D721Med (cell line): ENCODE data around the gene TMEM174.

Experiments used
- DNase-seq: peaks from one replicate; pipeline ENCODE4 v3.0.0; 2011; ENCODE audit warnings: low spot score; ENCODE audit not compliant: insufficient read length
- FAIRE-seq: peaks from 2 replicates; lab custom pipeline; 2011; peaks lifted over from hg19 to GRCh38; lab: Jason Lieb, UNC
- TF ChIP-seq, protein P1 (sequence below): IDR thresholded peaks from 2 replicates; pipeline ENCODE4 v1.5.1; 2012; ENCODE audit warnings: mild to moderate bottlenecking, control low read depth; ENCODE audit not compliant: insufficient read depth; ENCODE audit errors: missing control alignments

TMEM174 gene

DNA sequence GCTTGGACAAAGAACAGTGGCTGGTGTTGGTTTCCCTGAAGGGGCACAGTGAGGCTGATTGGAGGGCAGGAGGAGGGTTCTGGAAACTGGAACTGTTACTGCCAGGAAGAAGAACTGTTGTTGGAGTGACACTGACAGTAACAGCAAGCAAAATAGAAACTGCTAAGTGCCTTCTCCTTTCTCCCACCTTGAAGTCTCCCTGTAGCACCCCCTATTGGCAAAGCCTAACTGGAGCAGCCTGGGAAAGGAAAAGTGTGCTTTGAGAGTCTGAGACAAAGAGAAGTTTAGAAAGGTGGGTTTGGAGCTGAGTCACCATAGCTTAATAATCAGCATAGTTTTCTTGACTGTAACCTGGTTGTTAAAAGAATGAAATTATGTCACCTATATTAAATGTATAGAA, 2.5 kb upstream of the TMEM174 start:
- TF ChIP-seq, protein P1, sequence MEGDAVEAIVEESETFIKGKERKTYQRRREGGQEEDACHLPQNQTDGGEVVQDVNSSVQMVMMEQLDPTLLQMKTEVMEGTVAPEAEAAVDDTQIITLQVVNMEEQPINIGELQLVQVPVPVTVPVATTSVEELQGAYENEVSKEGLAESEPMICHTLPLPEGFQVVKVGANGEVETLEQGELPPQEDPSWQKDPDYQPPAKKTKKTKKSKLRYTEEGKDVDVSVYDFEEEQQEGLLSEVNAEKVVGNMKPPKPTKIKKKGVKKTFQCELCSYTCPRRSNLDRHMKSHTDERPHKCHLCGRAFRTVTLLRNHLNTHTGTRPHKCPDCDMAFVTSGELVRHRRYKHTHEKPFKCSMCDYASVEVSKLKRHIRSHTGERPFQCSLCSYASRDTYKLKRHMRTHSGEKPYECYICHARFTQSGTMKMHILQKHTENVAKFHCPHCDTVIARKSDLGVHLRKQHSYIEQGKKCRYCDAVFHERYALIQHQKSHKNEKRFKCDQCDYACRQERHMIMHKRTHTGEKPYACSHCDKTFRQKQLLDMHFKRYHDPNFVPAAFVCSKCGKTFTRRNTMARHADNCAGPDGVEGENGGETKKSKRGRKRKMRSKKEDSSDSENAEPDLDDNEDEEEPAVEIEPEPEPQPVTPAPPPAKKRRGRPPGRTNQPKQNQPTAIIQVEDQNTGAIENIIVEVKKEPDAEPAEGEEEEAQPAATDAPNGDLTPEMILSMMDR, result peak; percentile 43
- FAIRE-seq (no peak), DNase-seq (no peak)

DNA sequence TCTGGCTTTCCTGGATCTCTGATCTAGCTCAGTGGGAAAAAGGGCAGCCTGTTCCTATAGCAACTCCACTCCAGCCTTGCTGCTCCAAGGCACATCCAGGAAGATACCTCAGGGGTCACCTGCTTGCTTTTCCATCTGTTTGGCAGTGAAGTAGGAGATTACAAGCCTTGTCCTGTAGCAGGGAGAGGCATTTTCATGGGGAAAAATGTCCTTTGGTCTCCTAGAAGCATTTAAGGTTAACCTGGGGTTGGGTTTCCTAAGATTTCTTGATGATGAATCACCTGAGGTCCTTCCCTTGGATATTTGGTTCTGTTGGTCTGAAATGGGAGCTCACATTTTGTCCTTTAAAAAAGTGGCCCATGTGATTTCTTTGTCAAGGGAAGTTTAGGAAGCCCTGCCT, 1.5 kb upstream of the TMEM174 start:
- TF ChIP-seq, protein P1, result no peak
- no peak for FAIRE-seq

DNA sequence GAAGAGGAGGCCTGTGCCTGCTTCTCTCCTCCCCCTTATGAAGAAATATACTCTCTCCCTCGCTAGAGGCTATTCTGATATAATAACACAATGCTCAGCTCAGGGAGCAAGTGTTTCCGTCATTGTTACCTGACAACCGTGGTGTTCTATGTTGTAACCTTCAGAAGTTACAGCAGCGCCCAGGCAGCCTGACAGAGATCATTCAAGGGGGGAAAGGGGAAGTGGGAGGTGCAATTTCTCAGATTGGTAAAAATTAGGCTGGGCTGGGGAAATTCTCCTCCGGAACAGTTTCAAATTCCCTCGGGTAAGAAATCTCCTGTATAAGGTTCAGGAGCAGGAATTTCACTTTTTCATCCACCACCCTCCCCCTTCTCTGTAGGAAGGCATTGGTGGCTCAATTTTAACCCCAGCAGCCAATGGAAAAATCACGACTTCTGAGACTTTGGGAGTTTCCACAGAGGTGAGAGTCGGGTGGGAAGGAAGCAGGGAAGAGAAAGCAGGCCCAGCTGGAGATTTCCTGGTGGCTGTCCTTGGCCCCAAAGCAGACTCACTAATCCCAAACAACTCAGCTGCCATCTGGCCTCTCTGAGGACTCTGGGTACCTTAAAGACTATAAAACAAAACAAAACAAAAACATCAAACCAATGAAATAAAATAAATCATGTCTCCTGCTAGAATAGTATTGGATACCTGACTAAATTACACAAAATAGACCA, 1.3 kb downstream of the TMEM174 start:
- DNase-seq (no peak), FAIRE-seq (peak; percentile 32)
- TF ChIP-seq, protein P1, result no peak

More for the DNA sequence above, 1.5 kb upstream of the TMEM174 start:
- DNase-seq, result no peak

DNA sequence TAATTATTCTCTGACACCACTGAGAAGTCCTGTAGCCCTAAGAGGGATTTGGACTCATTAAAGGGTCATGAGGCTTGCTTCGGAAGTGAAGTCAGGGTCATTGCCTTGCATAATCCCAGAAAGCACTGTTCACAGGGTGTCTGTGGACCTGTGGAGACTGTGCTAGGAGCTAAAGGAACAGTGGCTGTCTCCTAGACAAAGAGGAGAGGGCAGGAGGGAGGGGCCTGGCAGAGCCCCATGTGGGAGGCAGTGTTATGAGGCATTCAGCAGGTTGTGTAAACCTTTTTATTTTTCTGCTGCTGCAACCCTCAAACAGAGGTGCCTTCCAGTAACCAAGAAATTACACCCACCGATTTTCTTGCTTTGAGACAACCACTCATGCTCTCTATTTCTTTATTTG, 3.3 kb downstream of the TMEM174 start:
- TF ChIP-seq, protein P1, result no peak
- FAIRE-seq (no peak), DNase-seq (no peak)

DNA sequence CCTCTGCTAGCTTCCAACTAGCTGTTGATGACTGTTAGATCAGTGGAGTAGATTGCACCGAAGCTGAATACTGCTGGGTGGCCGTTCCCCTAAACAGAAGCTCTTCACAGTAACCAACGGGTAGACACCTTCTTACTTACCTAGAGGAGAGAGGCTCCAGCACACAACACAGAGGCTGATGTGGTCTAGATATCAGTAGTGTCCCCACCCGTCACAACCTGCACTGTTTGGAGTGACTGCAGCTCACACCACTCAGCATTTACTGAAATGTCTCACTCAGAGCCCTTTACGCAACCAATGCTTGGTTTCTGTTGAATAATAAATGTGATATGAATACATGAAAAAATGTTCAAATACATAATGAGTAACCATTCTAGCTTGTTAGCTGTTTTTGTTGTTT, 5.3 kb downstream of the TMEM174 start:
- TF ChIP-seq, protein P1, result no peak
- DNase-seq (no peak), FAIRE-seq (no peak)

DNA sequence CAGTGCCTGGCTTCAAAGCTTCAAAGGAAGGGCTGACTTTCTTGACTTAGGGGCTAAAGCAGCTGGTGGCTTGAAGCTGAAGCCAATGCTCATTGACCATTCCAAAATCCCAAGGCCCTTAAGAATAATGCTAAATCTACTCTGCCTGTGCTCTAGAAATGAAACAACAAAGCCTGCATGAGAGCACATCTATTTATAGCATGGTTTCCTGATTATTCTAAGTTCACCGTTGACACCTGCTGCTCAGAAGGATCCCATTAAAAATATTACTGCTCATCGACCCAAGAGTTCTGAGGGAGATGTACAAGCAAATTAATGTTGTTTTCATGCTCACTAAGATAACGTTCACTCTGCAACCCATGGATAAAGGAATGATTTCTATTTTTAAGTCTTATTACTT, 6.7 kb downstream of the TMEM174 start:
- DNase-seq (no peak), FAIRE-seq (no peak)
- TF ChIP-seq, protein P1, result no peak

DNA sequence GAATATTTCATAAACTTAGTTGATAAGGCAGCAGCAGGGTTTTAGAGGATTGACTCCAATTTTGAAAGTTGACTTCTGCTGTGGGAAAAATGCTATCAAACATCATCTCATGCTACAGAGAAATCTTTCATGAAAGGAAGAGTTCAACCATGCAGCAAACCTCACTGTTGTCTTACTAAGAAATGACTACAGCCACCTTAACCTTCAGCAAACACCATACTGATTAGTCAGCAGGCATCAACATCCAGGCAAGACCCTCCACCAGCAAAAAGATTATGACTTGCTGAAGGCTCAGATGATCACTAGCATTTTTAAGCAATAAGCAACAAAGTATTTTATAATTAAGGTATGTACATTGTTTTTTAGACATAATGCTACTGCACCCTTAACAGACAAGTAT, 7.6 kb downstream of the TMEM174 start:
- FAIRE-seq (no peak), DNase-seq (no peak)
- TF ChIP-seq, protein P1, result no peak
